Subcutaneous abdominal adipose tissue (tissue), 5 donors: ENCODE results near the gene LAMA1.
"Not testable (repeated sequence)": the region's sequence is repeated elsewhere in the genome, so short reads cannot be mapped to it uniquely, and the experiment has no call there.

ENCODE experiments used
- H3K27ac ChIP-seq: one replicate; pipeline ENCODE4 v1.7.0; 2013; ENCODE audit warnings: low read depth, mild to moderate bottlenecking, inconsistent platforms, low read length, moderate library complexity
- H3K27me3 ChIP-seq, 5 donors: one replicate each; pipeline ENCODE4 v1.7.0; 2013; ENCODE audit warnings: low read length in 5 of 5, inconsistent platforms in 1 of 5; ENCODE audit not compliant: control insufficient read depth in 5 of 5, insufficient read depth in 4 of 5
- H3K36me3 ChIP-seq, 5 donors: one replicate each; pipeline ENCODE4 v1.7.0; 2013; ENCODE audit warnings: low read length in 5 of 5; ENCODE audit not compliant: control insufficient read depth in 5 of 5, insufficient read depth in 5 of 5
- H3K4me1 ChIP-seq, 5 donors: one replicate each; pipeline ENCODE4 v1.7.0; 2013; ENCODE audit warnings: low read length in 5 of 5, mild to moderate bottlenecking in 3 of 5, moderate library complexity in 1 of 5; ENCODE audit not compliant: control insufficient read depth in 5 of 5, insufficient read depth in 5 of 5
- H3K4me3 ChIP-seq, 5 donors: one replicate each; pipeline ENCODE4 v1.7.0; 2013; ENCODE audit warnings: low read length in 5 of 5, low read depth in 1 of 5
- H3K9ac ChIP-seq, 5 donors: one replicate each; pipeline ENCODE4 v1.7.0; 2013; ENCODE audit warnings: low read length in 5 of 5, mild to moderate bottlenecking in 4 of 5, moderate library complexity in 3 of 5
- H3K9me3 ChIP-seq, 5 donors: one replicate each; pipeline ENCODE4 v1.7.0; 2013; ENCODE audit warnings: low read length in 5 of 5; ENCODE audit not compliant: control insufficient read depth in 5 of 5
- donor health status: healthy.
- donor health status: healthy.
- donor health status: healthy.
- donor health status: healthy.
- donor health status: healthy.

The LAMA1 gene

GRCh38 chr18:7144921-7145320 lies 27.3 kb upstream of the LAMA1 start:
- not testable (repeated sequence) for H3K9ac ChIP-seq, H3K27ac ChIP-seq, H3K4me3 ChIP-seq, H3K36me3 ChIP-seq, H3K27me3 ChIP-seq, H3K9me3 ChIP-seq, H3K4me1 ChIP-seq

DNA sequence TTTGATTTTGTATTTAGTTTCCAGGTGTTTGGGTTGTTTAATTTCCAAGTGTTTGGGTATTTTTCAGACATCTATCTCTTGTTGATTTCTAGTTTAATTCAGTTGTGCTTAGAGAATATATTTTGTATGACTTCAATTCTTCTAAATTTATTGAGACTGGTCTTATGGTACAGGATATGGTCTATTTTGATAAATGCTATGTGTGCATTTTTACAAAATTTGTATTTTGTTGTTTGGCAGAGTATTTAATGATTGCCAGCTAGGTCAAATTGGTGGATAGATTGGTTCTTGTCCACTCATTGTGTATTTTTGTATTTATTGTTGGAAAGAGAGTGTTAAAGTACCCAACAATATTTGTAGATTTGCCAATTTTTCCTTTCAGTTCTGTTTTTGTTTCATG lies 23.7 kb upstream of the LAMA1 start:
- no peak overlapping the region for H3K4me3 ChIP-seq
- no peak overlapping the region for H3K9ac ChIP-seq
- H3K27me3 ChIP-seq: peaks cover 0 to 3% (median 0%) of the 10 kb centered on the region in 5 donors
- H3K4me1 ChIP-seq: no peaks in the 10 kb centered on the region
- no peaks in the 10 kb centered on the region for H3K36me3 ChIP-seq
- H3K27ac ChIP-seq: no peak overlapping the region
- H3K9me3 ChIP-seq: no peaks in the 10 kb centered on the region

DNA sequence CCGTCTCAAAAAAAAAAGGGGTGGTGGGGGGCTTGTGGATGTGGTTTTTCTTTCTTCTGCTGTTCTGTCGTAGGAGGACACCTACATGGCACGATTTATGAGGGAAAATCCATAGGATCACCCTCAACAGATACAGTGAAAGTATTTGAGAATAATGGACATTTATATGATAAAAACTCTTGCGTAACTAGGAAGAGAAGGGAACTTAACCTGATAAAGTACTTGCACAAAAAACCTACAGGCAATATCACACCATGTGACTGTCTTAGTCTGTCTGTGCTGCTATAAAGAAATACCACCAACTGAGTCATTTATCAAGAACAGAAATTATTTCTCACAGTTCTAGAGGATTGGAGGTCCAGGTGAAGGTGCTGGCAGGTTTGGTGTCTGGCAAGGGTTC lies 21.8 kb upstream of the LAMA1 start:
- no peak overlapping the region for H3K9ac ChIP-seq
- H3K27ac ChIP-seq: no peak overlapping the region
- no peaks in the 10 kb centered on the region for H3K4me1 ChIP-seq
- H3K4me3 ChIP-seq: no peak overlapping the region
- H3K36me3 ChIP-seq: no peaks in the 10 kb centered on the region
- H3K9me3 ChIP-seq: no peaks in the 10 kb centered on the region
- no peaks in the 10 kb centered on the region for H3K27me3 ChIP-seq

DNA sequence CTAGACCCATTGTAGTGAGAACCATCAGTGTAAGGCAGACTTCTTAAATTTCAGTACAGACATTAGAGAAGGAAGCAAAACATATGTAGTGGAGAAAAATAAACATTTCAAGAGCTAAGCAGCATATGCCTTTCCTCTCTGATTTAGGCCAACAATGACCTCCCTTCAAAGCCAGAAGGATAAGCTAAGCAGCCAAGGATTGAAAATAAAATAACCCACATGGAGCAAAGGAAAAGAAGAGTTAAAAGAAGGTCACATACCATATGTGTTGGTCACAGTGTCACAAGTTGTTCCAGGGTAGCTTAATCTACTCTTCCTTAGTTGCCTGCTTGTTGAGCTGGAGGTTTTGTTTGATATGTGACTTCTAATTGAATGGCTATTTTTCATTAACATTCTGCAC lies 15.6 kb upstream of the LAMA1 start:
- H3K4me1 ChIP-seq: no peaks in the 10 kb centered on the region
- H3K36me3 ChIP-seq: no peaks in the 10 kb centered on the region
- H3K27ac ChIP-seq: no peak overlapping the region
- peaks cover 0 to 3% (median 0%) of the 10 kb centered on the region in 5 donors for H3K27me3 ChIP-seq
- no peak overlapping the region for H3K9ac ChIP-seq
- H3K4me3 ChIP-seq: no peak overlapping the region
- no peaks in the 10 kb centered on the region for H3K9me3 ChIP-seq

DNA sequence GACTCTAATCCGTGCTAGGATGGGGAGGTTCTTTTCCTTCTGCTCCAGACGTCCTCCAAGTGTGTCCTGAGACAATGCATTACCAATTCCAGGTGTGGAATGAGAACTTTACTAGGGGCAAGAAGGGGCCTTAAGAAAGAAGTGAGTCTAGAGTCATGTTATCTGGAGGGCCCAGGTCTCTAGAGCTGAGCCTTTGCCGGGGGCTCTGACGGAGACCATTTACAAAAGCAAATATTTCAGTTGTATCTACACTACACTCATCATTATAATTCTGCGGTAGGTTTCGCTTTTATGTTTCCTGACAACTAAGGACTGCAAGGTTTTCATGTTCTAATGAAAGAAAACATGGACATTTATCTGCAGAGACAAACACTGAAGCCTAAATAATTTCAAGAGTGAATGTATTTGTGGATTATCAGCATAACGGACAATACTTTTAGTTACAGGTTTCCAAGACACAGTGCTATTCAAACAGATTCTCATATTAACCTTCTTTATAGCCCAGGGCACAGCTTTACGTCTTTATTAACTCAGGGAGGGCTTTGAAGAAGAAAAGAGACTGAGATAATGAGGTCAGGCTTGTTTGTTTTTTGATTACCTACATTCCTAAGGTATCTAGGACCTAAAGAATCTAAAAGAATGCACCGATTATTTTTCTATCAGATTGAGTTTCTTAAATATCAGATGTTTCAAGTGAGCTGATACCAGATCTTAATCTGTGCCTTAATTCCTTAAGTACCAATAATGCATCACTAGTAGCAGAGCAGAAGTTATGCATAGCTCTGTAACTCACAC lies 15.0 kb upstream of the LAMA1 start:
- H3K4me3 ChIP-seq: no peak overlapping the region
- no peak overlapping the region for H3K9ac ChIP-seq
- H3K9me3 ChIP-seq: no peaks in the 10 kb centered on the region
- peaks cover 0 to 6% (median 4%) of the 10 kb centered on the region in 5 donors for H3K27me3 ChIP-seq
- H3K4me1 ChIP-seq: no peaks in the 10 kb centered on the region
- H3K27ac ChIP-seq: no peak overlapping the region
- no peaks in the 10 kb centered on the region for H3K36me3 ChIP-seq

GRCh38 chr18:7122376-7122775 lies 4.8 kb upstream of the LAMA1 start:
- Histone ChIP-seq H3K4me1 (peaks cover 0 to 6% (median 2%) of the 10 kb centered on the region in 5 donors), H3K4me3 (no peak overlapping the region), H3K27me3 (peaks cover 0 to 3% (median 0%) of the 10 kb centered on the region in 5 donors)

GRCh38 chr18:7116792-7117389 lies 706 bp downstream of the LAMA1 start:
- H3K4me1 ChIP-seq: peaks cover 6 to 21% (median 18%) of the 10 kb centered on the region in 5 donors
- H3K9ac ChIP-seq: no peak overlapping the region
- peaks cover 5 to 27% (median 22%) of the 10 kb centered on the region in 5 donors for H3K27me3 ChIP-seq
- H3K36me3 ChIP-seq: no peaks in the 10 kb centered on the region
- H3K4me3 ChIP-seq: peak overlapping the region; percentile 54 to 64 (median 61)
- no peak overlapping the region for H3K27ac ChIP-seq
- H3K9me3 ChIP-seq: no peaks in the 10 kb centered on the region

More at GRCh38 chr18:7122376-7122775, 4.8 kb upstream of the LAMA1 start:
- no peaks in the 10 kb centered on the region for H3K36me3 ChIP-seq
- no peak overlapping the region for H3K9ac ChIP-seq
- peaks cover 0 to 6% (median 0%) of the 10 kb centered on the region in 5 donors for H3K9me3 ChIP-seq
- no peak overlapping the region for H3K27ac ChIP-seq

DNA sequence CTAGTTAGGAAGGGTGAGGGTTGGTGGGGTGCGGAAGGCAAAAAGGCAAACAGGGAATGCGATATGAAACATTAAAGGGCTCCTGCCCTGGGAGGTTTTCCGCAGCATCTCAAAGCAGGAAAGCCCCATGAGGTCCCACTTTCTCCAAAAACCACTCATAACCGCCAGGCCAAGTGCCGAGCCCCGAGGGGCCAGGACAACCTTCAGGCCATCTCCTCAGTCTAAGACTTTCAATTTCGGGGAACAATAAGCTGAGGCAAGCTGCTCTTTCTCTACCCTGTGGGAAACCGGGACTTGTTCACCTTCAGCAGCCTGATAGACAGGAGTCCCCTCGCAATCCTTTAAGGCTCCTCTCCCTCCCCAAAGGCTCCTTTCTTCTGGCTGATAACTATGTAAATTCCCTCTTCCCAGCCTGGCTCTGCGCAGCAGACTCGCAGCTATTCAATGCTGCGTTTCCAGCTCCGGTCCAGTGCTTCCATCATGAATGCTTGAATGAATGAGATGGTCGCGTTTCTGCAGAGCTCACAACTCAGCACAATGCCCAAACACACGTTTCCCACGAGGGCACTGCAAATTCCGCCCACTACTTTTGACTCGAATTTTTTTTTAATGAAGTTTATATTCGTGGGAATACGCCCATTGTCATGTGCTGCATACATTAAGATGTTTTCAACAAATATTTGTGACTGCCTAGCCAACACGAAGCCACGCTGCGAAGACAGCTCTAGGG lies 1.4 kb downstream of the LAMA1 start:
- Histone ChIP-seq H3K9me3 (no peaks in the 10 kb centered on the region), H3K4me1 (peaks cover 6 to 21% (median 18%) of the 10 kb centered on the region in 5 donors), H3K36me3 (no peaks in the 10 kb centered on the region), H3K27me3 (peaks cover 5 to 27% (median 25%) of the 10 kb centered on the region in 5 donors), H3K27ac (no peak overlapping the region), H3K4me3 (peak overlapping the region; percentile 54 to 64 (median 61)), H3K9ac (no peak overlapping the region)

DNA sequence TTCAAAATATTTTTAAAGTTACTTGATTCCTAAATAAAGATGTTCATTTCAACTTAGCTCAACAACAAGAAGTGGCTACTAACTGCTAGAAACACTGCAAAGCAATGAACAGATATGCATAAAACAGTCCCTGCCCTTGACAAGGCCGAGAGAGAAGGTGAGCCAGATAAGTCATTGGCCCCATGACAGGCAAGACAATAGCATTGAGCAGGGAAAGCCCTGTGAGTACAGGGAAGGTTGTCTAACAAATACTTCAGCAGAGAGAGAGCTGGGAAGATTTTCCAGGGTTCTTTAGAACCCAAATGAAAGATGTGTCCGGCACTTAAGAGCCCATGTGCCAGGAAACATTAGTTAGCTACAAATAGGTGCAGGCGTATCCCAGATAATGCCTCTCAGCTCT lies 4.7 kb downstream of the LAMA1 start:
- H3K9ac ChIP-seq: no peak overlapping the region

GRCh38 chr18:7111134-7111533 lies 6.5 kb downstream of the LAMA1 start:
- no peaks in the 10 kb centered on the region for H3K9me3 ChIP-seq
- no peaks in the 10 kb centered on the region for H3K36me3 ChIP-seq
- H3K27me3 ChIP-seq: peaks cover 4 to 22% (median 18%) of the 10 kb centered on the region in 5 donors
- H3K4me1 ChIP-seq: peaks cover 2 to 4% (median 3%) of the 10 kb centered on the region in 5 donors
- H3K4me3 ChIP-seq: no peak overlapping the region
- no peak overlapping the region for H3K9ac ChIP-seq
- no peak overlapping the region for H3K27ac ChIP-seq

More for the DNA sequence above, 4.7 kb downstream of the LAMA1 start:
- Histone ChIP-seq H3K4me1 (peaks cover 6 to 19% (median 18%) of the 10 kb centered on the region in 5 donors), H3K36me3 (no peaks in the 10 kb centered on the region), H3K9me3 (no peaks in the 10 kb centered on the region), H3K27ac (no peak overlapping the region), H3K4me3 (no peak overlapping the region), H3K27me3 (peaks cover 5 to 29% (median 27%) of the 10 kb centered on the region in 5 donors)
